Liver (tissue), 3 donors: Measurements from ENCODE around the gene CENPF.

Source experiments
- CTCF ChIP-seq: fragments of 150-350 bp; IDR thresholded peaks from 2 replicates; pipeline ENCODE4 v1.5.1; 2017; ENCODE audit warnings: improper control_type of control experiment, low read depth, low read length; ENCODE audit not compliant: missing input control
- RAD21 ChIP-seq, 2 donors: IDR thresholded peaks; 2 replicates each; pipeline ENCODE4 v1.6.1; 2016; ENCODE audit warnings: antibody characterized with exemption in 2 of 2, mild to moderate bottlenecking in 2 of 2
- TAF1 ChIP-seq: conservative IDR thresholded peaks from 2 replicates; pipeline ENCODE4 v1.6.1; 2016; ENCODE audit warnings: antibody characterized with exemption, mild to moderate bottlenecking
- TF ChIP-seq, protein P1 (sequence below): IDR thresholded peaks from 2 replicates; pipeline ENCODE4 v1.6.1; 2016; ENCODE audit warnings: antibody characterized with exemption, mild to moderate bottlenecking
- donor health status: healthy.
- donor health status: healthy.

DNA sequence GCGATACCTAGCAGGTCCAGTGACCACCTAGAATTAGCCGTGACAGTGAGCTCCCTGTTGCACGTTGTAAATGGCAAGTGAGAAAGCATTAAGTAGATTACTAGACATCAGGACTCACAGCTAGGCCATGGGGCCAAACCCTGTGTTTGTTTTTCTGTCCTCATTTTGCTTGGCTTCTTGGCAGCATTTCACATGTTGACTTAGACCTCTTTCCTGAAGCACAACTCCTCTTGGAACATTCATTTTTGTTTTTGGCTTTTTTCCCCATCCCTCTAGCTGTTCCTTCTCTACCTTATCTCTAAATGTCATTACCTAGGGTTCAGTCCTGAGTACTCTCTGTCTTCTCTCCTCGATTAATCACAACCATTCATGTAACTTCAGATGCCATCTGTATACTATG, 34.7 kb upstream of the CENPF start:
- TF ChIP-seq CTCF (no peak), TAF1 (no peak), RAD21 (IDR thresholded peaks at IDR 0.05) (no peak)
- TF ChIP-seq, protein P1, sequence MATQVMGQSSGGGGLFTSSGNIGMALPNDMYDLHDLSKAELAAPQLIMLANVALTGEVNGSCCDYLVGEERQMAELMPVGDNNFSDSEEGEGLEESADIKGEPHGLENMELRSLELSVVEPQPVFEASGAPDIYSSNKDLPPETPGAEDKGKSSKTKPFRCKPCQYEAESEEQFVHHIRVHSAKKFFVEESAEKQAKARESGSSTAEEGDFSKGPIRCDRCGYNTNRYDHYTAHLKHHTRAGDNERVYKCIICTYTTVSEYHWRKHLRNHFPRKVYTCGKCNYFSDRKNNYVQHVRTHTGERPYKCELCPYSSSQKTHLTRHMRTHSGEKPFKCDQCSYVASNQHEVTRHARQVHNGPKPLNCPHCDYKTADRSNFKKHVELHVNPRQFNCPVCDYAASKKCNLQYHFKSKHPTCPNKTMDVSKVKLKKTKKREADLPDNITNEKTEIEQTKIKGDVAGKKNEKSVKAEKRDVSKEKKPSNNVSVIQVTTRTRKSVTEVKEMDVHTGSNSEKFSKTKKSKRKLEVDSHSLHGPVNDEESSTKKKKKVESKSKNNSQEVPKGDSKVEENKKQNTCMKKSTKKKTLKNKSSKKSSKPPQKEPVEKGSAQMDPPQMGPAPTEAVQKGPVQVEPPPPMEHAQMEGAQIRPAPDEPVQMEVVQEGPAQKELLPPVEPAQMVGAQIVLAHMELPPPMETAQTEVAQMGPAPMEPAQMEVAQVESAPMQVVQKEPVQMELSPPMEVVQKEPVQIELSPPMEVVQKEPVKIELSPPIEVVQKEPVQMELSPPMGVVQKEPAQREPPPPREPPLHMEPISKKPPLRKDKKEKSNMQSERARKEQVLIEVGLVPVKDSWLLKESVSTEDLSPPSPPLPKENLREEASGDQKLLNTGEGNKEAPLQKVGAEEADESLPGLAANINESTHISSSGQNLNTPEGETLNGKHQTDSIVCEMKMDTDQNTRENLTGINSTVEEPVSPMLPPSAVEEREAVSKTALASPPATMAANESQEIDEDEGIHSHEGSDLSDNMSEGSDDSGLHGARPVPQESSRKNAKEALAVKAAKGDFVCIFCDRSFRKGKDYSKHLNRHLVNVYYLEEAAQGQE: no peak
